HepG2 (cell line): ENCODE measurements around the gene TEKT1. TPM values are rescaled to one million over a fixed set of nuclear protein-coding genes. Genes with fewer than 3 reads are reported as not detected.
"Not testable (repeated sequence)": the region's sequence is repeated elsewhere in the genome, so short reads cannot be mapped to it uniquely, and the experiment has no call there.

ENCODE experiments used
- ATAC-seq: fragments of 200-7000 bp; cut with Tn5 transposase; 3 replicates; pipeline ENCODE4 v1.9.1; 2020; ENCODE audit warnings: mild to moderate bottlenecking, moderate library complexity
- BruUV-seq: library from RNA; stranded (reverse); fragments of 400-500 nt; replicated peaks from 2 replicates; lab custom pipeline; 2021; lab: Mats Ljungman, UMichigan
- CTCF ChIA-PET: fragments of 300-600 bp; formaldehyde crosslinking; extraction: SDS; loops from one replicate; lab custom pipeline; 2021; ENCODE audit warnings: low total read pairs, inconsistent platforms, low intra/inter-chr PET ratio; lab: Yijun Ruan, JAX
- POLR2A ChIA-PET: fragments of 350-600 bp; sonication (Branson Sonifier 250); formaldehyde crosslinking; loops from one replicate; lab custom pipeline; 2020; ENCODE audit warnings: antibody characterized with exemption, inconsistent platforms; lab: Yijun Ruan, JAX
- DNase-seq: peaks from one replicate; pipeline ENCODE4 v3.0.0-alpha.2; 2015; ENCODE audit warnings: low spot score
- FAIRE-seq: peaks from 3 replicates; lab custom pipeline; 2011; peaks lifted over from hg19 to GRCh38; lab: Jason Lieb, UNC
- H2AFZ ChIP-seq: one replicate; pipeline ENCODE4 v1.6.1; 2011; ENCODE audit warnings: low read length, inconsistent platforms
- H3K27ac ChIP-seq: fragments of 300-600 bp; 3 replicates; pipeline ENCODE4 v1.8.0; 2011; ENCODE audit warnings: mixed run types, mild to moderate bottlenecking, mixed read lengths, low read length, inconsistent platforms; ENCODE audit not compliant: insufficient read depth; ENCODE audit errors: extremely low read length
- H3K27me3 ChIP-seq, 2 experiments: fragments of 200-600 bp in 1 of 2; 2 replicates in 1 of 2; 3 replicates in 1 of 2; pipeline versions ENCODE4 v1.6.0 to v1.8.0; 2011; ENCODE audit warnings: low read length in 2 of 2, mild to moderate bottlenecking in 2 of 2, moderate library complexity in 2 of 2, inconsistent platforms in 1 of 2; ENCODE audit not compliant: insufficient read depth in 2 of 2, control insufficient read depth in 1 of 2
- H3K36me3 ChIP-seq, 2 experiments: fragments of 200-600 bp in 1 of 2; replicated peaks in 1 of 2; 2 replicates in 1 of 2; 3 replicates in 1 of 2; pipeline versions ENCODE4 v1.5.1 to v1.8.0; 2011; ENCODE audit warnings: low read length in 2 of 2, inconsistent platforms in 1 of 2; ENCODE audit not compliant: insufficient read depth in 2 of 2, control insufficient read depth in 1 of 2
- H3K4me1 ChIP-seq: 2 replicates; pipeline ENCODE4 v1.5.1; 2012; ENCODE audit warnings: low read length, inconsistent platforms; ENCODE audit not compliant: insufficient read depth
- H3K4me2 ChIP-seq: 2 replicates; pipeline ENCODE4 v1.6.0; 2011; ENCODE audit warnings: low read depth, low read length, inconsistent platforms
- H3K4me3 ChIP-seq, 3 experiments: fragments of 200-600 bp in 1 of 3; sonication (generic), shearing (Covaris generic) in 1 of 3; replicated peaks in 1 of 3; 2 replicates each; pipeline ENCODE4 v1.5.1; 2011 to 2016; ENCODE audit warnings: low read length in 3 of 3, inconsistent platforms in 2 of 3, low read depth in 2 of 3, mild to moderate bottlenecking in 2 of 3, control low read depth in 1 of 3, mixed read lengths in 1 of 3; ENCODE audit not compliant: insufficient read depth in 1 of 3
- H3K79me2 ChIP-seq: one replicate; pipeline ENCODE4 v1.6.1; 2011; ENCODE audit warnings: low read length, inconsistent platforms; ENCODE audit not compliant: insufficient read depth
- H3K9ac ChIP-seq: 2 replicates; pipeline ENCODE4 v1.6.0; 2011; ENCODE audit warnings: mild to moderate bottlenecking, low read depth, low read length, inconsistent platforms; ENCODE audit not compliant: insufficient read depth
- H3K9me3 ChIP-seq: 2 replicates; pipeline ENCODE4 v1.5.1; 2012; ENCODE audit warnings: mild to moderate bottlenecking, low read length
- H4K20me1 ChIP-seq: 2 replicates; pipeline ENCODE4 v1.6.0; 2011; ENCODE audit warnings: inconsistent platforms, mild to moderate bottlenecking, low read length, moderate library complexity; ENCODE audit not compliant: insufficient read depth
- SKIL ChIP-seq: sonication (generic); formaldehyde crosslinking; IDR thresholded peaks from 2 replicates; pipeline ENCODE4 v1.8.0; 2022; ENCODE audit warnings: missing genetic modification reagents, mild to moderate bottlenecking, moderate library complexity, borderline replicate concordance
- ZFX ChIP-seq: sonication (generic); formaldehyde crosslinking; IDR thresholded peaks from 2 replicates; pipeline ENCODE4 v1.4.0; 2020; ENCODE audit warnings: mild to moderate bottlenecking, low read depth, missing genetic modification reagents, moderate library complexity
- ZNF329 ChIP-seq: sonication (generic); formaldehyde crosslinking; IDR thresholded peaks from 2 replicates; pipeline ENCODE4 v1.9.0; 2021; ENCODE audit warnings: low read depth, mild to moderate bottlenecking, missing genetic modification reagents
- ZNF34 ChIP-seq: sonication (generic); formaldehyde crosslinking; IDR thresholded peaks from 2 replicates; pipeline ENCODE4 v1.4.0; 2020; ENCODE audit warnings: mild to moderate bottlenecking, missing genetic modification reagents, borderline replicate concordance
- ZNF646 ChIP-seq: sonication (generic); formaldehyde crosslinking; IDR thresholded peaks from 2 replicates; pipeline ENCODE4 v1.9.0; 2021; ENCODE audit warnings: mild to moderate bottlenecking, missing genetic modification reagents
- WGBS: methylation state at CpG from one replicate; pipeline ENCODE4 v1.1.6; 2017; ENCODE audit warnings: low lambda C conversion rate; 5-methylcytosine and 5-hydroxymethylcytosine counted together
- in situ Hi-C: cut with HindIII; loops from 2 replicates; pipeline ENCODE4 v1.10.0; 2017; ENCODE audit warnings: low pct_unique_long_range_greater_than_20kb; ENCODE audit not compliant: extremely low pct_ligation_motif_present
- intact Hi-C: fragments of 100-400 bp; cut with micrococcal nuclease; formaldehyde crosslinking; loops from one replicate; pipeline ENCODE4 v1.10.0; 2022; ENCODE audit not compliant: unreplicated experiment
- polyA plus RNA-seq, 8 experiments: library from polyadenylated mRNA; depleted of rRNA in 3 of 8; stranded (reverse) in 7 of 8; unstranded in 1 of 8; fragments of >200 nt; fragmentation: Illumina TruSeq in 4 of 8; extraction: Trizol in 4 of 8; gene quantifications; 2 replicates each; pipeline versions ENCODE4 v1.2.1 to v1.2.3, GENCODE V29; 2011 to 2016; ENCODE audit warnings: low read depth in 4 of 8, missing spikeins in 1 of 8, mixed read lengths in 1 of 8; ENCODE audit not compliant: insufficient read depth in 1 of 8
- total RNA-seq, 5 experiments: library from RNA; depleted of rRNA; stranded (reverse); fragments of >200 nt; fragmentation: Illumina TruSeq; extraction: Trizol; gene quantifications; 2 replicates each; pipeline ENCODE4 v1.2.3, GENCODE V29; 2016; ENCODE audit warnings: low read depth in 1 of 5

Gene TEKT1
- total and polyA plus RNA-seq, 2 of the 13 experiments (the other 11 are each of a cell fraction or from before 2014, with no cell fraction given): not detected

- no peak for TF ChIP-seq ZNF646 (CRISPR knock-in tag)
- no peak for TF ChIP-seq ZNF329 (CRISPR knock-in tag)
- no peak for TF ChIP-seq SKIL (CRISPR knock-in tag)
- no peak for TF ChIP-seq ZNF34 (CRISPR knock-in tag)
- no peak for TF ChIP-seq ZFX
Measured at GRCh38 chr17:6831661-6832263, at the start of gene TEKT1 (continued).

- BruUV-seq, H3K36me3 ChIP-seq, POLR2A ChIA-PET, H3K4me3 ChIP-seq, H4K20me1 ChIP-seq, ATAC-seq, FAIRE-seq, H3K4me2 ChIP-seq, H3K9me3 ChIP-seq, in situ Hi-C loops, H3K27ac ChIP-seq, H3K9ac ChIP-seq, H3K27me3 ChIP-seq, intact Hi-C loops, H2AFZ ChIP-seq, CTCF ChIA-PET, H3K79me2 ChIP-seq, DNase-seq, H3K4me1 ChIP-seq: not testable (repeated sequence)
- WGBS: 94% methylated on average over 10 of the region's 10 CpGs
Measured at GRCh38 chr17:6879221-6879975, 47.9 kb upstream of the TEKT1 start.

- POLR2A ChIA-PET, H2AFZ ChIP-seq, H3K4me3 ChIP-seq, DNase-seq, ATAC-seq, H4K20me1 ChIP-seq, H3K4me2 ChIP-seq, in situ Hi-C loops, H3K9ac ChIP-seq, H3K27ac ChIP-seq, intact Hi-C loops, H3K36me3 ChIP-seq, H3K4me1 ChIP-seq, H3K27me3 ChIP-seq, CTCF ChIA-PET, FAIRE-seq, BruUV-seq, H3K9me3 ChIP-seq: not testable (repeated sequence)
- peaks cover 15% of the 10 kb centered on the region for H3K79me2 ChIP-seq
- WGBS: 96% methylated on average over 4 of the region's 4 CpGs
Measured at GRCh38 chr17:6875276-6875675, 43.7 kb upstream of the TEKT1 start.
